Activated CD8-positive, alpha-beta memory T cell treated with anti-CD3 and anti-CD28 coated beads for 4 hours (primary cell): Measurements from ENCODE around the gene PSAT1.

ENCODE experiments used
- DNase-seq, 2 donors: peaks; one replicate each; pipeline ENCODE4 v3.0.0-alpha.2; 2020; ENCODE audit warnings: low read depth in 2 of 2

Gene PSAT1

DNA sequence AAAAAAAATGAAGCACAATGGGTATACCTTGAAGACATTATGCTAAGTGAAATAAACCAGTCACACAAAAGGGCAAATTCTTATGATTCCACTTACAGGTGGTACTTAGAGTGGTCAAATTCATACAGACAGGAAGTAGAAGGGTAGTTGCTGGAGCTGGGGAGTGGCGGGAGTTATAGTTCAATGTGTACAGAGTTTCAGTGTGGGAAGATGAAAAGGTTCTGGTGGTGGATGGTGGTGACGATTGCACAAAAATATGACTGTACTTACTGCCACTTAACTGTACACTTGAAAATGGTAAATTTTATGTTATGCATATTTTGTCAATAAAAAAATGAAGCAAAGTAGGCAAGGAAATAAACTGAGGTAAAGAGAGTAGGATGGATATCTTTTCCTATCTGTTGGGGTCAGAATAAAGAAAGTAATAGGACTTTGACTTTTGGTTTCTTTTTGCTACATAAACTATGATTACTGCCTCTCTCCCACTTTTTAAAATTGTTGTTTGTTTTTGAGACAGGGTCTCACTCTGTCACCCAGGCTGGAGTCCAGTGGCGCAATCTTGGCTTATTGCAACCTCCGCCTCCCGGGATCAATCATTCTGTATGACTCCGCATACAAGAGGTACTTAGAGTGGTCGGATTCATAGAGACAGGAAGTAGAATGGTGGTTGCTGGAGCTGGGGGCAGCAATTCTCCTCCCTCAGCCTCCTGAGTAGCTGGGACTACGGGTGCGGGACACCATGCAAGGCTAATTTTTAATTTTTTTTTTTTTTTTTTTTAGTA is 4.0 kb upstream of the PSAT1 start:
- no peak for DNase-seq

DNA sequence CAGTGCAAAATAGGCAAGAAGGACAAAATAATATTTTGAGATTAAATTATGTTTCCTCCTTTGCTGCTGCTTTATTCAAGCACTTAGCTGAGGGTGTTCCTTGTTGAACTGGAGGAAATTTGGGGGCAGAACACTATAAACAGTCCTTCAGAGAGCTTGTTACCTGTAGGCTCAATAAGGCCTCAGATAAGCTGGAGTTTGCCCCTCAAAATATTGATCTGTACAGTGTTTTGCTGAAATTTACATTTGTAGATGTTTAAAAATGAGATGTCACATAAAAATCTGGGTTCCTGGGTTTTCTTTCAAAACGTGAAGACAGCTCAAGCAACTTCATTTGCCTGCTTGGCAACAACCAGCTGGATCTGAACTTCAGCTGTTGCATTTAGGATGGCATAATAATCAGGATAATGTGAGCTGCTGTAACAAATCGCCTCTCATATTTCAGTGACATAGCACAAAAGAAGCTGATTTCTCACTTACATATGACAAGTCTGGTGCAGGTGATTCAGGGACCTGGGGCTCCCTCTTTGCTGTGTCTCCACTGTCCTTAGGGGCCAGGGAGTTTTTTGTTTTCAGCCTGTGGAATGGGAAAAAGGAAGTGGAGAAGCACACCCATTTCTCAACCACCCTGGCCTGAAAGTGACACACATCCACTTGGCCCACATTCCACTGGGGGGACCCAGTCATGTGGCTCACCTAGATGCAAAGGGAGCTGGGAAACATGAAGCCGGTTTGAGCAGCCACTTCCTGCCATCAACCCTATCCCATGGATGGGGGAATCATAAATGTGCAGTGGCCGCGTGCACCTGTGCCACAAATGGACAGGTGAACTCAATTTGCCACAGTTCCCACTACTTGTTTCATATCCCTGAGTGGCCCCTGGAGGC is 2.4 kb upstream of the PSAT1 start:
- no peak for DNase-seq

DNA sequence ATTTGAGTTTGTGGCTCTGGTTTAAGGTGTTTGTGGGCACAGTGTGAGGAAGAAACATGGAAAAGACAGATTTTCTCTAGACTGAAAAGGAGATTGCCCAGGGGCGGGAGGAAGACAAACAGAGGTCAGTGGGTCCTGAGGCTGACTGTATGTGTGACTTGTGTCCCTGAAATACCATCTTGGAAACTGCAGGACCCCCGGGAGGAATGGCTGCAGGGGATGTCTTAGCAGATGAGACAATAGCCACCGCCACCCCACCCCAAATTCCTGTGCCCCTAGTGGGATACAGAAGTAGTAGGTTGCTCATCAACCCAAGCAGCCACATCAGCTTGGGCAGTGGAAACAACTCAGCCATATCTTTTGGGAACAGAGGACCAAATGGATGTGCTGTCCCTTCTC is 1.7 kb upstream of the PSAT1 start:
- DNase-seq = no peak

DNA sequence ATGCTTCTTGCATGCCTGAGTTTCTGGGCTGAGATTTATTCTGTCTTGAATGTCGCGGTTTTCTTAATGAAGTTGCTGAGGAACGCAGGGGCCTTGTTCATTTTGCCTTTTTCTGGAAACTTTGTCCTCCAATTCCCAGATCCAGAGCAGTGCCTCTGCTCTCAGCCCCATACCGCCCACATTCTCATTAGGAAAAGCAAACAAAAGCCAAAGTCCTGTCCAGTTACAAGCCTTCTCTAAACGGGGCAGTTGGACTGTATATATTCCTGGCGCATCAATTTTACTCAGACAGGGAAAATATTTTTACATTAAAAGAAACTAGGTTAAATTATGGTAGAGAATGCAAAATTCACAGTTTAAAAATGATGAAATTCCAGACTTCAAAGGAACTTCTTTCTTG is 1.2 kb upstream of the PSAT1 start:
- DNase-seq = no peak

DNA sequence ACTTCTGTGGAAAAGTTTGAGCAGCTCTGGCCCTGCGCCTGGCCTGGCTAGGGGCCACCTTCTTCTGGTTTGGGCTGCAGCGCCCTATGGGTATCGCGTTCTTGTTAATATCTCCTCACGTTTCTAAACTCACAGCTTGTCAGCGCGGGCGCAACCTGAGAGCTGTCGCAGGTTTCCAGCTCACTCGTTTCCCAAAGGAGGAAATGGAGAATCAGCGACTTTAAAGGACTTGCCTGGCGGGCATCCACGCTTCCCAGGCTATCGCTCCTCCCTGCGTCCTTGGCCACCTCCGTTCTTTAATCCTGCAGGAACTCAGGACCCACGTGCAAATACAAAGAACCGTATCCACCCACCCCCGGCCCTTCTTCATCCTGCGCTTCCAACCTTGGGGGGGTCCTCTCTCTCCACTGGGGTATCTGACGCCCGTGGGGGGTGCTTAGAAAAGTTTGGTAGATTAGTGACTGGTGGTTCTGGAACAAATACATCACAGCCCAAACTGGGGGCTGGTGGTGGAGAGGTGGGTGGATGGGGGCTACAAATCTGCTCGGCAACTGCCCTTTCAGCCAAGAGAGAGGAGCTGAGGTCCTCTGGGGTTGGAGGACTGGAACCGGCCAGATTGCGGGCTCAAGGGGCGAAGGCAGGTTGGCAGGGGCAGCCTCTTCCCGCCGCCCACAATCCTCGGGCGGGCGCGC is 578 bp upstream of the PSAT1 start:
- DNase-seq = peak in 1 of 2 donors; percentile 22

DNA sequence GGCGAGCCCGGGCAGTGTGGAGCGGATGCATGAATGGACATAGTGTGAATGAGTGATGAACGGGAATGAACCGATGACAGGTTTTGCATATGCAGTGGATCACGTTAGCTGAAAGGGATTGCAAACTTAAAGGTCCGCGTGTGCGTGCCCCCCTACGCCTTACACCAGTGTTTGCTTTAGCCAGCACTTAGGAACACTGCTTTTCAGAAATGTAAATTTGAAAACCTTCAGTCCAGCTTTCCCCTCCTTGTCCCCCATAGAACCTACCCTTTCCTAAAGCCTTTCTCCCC is 692 bp downstream of the PSAT1 start:
- no peak for DNase-seq

DNA sequence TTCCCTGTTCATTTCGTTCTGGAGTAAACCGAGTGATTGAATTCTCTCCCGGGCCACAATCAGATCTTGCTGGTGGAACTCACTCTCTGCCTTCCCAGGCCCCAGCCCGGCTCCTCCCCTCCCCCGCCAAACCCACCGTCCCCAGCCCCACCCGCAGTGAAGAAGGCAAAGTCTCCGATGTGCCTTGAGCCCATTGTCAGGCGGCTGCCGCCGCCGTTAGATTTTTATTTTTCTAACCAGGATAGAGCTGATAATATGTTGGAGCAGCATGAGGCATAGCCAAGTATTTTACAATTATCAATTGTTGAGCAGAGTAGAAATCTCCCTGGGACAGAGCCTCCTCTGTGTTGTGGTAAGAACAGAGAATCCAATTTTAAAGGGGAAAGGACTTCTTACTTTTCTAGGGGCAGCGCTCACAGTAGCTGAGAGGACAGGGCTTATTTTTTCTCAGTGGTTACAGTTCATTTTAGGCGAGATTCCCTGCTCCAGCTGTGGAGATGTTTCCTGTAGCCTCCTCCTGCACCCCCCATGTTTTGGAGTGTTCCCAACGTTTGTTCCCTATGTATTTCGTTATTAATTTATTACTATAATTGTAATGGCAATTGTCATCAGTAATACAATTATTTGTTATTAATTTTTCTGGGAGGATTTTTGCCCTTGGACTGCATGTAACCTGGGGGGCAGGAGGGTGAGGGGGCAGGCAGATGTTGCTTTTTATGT is 1.3 kb downstream of the PSAT1 start:
- DNase-seq = no peak

DNA sequence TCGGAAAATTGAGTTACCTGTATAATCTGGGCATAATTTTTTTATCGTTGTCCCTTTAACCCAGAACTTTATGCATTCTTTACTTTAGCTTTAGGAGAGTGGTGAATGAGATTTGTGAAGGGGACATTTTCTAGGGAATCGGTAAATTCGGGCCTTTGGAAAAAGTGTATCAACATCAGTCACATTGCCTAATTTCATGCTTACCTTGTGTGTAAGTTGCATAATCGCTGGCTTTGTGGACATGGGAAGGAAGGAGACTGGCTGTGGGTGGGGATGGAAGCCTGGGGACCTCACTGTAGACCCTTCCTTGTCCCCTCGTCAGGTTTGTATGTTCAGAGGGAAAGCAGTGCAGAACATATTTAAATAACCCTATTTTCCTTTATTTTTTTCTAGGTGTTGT is 3.3 kb downstream of the PSAT1 start:
- no peak for DNase-seq

DNA sequence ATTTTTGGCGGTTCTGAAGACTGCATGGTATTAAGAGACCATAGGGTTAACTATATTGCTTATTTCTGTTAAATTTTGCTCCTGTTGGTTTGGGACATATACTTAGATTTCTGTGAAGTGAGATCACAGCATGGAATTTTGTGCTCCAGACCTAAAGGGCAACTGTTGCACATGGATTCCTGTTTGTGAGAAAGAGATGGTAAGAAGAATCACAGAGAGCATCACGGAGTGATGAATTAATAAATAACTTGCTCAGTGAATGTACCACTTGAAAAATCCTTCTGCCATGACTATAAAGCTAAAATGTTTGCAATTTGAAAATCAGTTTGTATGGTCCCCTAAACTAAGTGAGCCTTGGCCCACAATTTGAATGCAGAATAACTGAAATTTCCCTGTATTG is 4.5 kb downstream of the PSAT1 start:
- DNase-seq = no peak

DNA sequence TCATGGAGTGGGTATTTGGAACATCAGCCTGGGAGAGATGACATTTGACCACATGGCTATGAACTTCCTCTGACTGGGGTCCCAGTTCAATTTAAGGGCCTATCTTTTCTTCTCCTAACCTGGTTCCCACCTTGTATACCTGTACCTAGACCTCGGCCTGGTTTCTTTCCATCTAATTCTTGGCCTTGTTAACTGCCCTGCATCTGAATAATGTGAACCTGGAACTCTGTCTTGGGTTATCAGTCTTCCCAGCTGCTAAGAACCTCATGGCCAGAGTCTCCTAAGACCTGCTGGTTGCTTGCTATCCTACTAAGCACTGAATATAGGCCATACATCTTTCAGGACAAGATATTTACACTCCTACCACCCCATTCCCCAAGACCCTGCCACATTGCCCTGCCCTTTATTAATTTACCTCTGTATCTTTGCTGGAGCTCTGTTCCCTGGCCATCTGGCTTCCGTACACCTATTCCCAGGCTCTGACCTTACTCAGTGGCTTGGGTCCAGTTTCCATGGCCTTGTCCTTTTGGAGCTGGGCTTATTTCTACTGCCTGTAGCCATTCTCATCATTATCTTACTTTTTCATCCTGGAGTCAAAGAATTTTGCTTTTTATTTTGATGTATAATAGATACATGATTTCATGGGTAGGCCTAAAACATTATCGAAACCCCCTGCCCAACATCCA is 6.6 kb downstream of the PSAT1 start:
- DNase-seq = no peak

DNA sequence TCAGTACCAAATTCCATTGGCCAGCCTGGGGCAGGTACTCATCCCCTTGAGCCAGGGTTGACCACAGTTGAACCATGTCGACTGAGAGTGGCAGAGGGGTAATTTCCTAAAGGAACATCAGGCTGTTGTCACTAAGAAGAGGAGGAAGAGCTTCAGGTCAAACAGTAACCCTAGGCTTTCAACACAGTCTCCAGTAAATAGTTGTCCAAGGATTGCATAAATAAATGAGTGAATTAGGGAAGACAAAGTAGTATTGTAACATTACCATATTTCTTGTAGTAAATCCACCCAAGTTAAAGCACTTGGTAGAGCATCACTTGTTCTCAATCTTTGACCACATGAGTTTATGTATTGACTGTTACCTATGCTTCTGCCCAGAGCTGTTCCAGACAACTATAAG is 7.4 kb downstream of the PSAT1 start:
- DNase-seq = no peak

DNA sequence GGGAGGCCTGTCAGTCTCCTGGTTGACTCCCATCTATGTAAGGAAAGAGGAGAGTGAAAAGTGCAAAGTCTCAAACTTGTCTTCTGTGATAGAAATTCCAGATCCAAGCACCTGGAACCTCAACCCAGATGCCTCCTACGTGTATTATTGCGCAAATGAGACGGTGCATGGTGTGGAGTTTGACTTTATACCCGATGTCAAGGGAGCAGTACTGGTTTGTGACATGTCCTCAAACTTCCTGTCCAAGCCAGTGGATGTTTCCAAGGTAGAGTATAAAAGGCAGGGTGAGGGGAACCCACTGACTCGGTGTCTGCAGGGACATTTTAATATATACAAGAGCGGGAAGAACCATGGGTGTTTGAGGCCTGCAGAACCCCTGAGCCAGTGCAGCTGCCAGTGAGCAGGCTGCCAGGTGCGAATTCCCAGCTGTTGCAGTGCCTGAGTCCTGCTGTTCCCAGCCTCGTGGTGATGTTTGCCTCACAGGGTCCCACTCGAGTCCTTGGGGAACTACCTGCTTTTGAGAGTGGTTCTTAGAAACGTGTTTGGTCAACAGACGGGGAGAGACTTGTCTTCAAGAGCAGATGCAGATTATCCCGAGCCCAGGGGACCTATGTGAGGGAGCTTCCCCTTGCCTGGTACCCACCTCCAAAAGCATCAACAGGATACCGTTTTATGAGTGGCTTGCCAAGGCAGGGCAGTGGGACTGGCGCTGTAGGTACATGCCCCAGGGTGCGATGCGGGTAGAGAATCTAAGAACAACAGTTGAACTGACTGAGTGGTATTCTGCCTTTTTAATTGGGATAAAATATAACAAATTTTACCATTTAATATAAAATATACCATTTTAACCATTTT is 9.5 kb downstream of the PSAT1 start:
- DNase-seq = no peak

DNA sequence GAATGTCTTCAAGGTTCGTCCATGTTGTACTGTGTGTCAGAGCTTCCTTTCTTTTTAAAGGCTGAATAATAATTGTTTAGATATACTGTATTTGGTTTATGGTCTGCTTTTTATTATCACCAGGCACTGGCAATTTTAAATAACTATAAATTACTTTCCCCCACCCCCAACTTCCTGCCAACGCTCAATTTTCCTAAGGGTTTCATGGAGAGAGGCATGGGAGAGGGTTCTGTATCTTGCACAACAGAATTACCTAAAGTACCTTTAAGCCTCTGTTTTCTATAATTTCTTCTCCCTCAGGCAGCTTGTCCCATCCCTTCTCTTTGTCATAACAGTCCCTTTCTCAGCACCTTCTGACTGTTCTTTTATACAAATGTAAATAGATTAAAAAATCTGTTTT is 10.4 kb downstream of the PSAT1 start:
- no peak for DNase-seq

DNA sequence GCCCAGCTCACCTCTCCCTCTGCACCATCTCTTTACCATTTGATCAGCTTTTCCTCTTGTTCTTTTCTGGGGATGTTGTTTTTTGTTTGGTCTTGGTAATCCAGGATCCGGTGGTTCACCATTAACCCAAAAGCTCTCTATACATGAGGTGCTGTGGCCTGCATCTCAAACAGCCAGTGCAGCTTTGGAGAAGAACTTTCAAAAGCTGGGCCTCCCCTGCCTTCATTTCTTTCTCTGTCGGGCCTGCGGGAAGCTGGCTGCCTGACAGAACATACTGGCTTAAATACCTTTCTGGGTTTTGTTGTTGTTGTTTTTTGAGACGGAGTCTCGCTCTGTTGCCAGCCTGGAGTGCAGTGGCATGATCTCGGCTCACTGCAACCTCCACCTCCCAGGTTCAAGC is 12.1 kb downstream of the PSAT1 start:
- DNase-seq = no peak

DNA sequence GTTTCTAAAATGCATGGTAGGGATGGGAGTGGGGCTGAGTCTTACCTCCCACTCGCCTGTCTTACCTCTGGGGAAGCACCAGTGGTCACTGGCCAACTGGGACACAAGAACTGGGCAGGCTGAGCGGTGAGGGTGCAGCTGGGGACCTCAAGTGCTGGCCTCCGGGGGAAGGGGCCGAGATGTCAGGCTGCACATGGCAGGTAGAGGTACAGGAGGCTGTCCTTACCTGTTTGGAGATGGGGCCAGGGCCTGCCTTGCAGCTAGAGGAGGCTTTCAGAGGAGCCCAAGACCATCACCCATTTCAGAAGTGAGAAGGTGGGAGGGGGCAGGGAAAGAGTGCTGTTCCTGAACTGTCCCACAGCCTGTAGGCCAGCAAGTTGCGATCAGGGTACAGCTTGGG is 14.2 kb downstream of the PSAT1 start:
- DNase-seq = no peak

DNA sequence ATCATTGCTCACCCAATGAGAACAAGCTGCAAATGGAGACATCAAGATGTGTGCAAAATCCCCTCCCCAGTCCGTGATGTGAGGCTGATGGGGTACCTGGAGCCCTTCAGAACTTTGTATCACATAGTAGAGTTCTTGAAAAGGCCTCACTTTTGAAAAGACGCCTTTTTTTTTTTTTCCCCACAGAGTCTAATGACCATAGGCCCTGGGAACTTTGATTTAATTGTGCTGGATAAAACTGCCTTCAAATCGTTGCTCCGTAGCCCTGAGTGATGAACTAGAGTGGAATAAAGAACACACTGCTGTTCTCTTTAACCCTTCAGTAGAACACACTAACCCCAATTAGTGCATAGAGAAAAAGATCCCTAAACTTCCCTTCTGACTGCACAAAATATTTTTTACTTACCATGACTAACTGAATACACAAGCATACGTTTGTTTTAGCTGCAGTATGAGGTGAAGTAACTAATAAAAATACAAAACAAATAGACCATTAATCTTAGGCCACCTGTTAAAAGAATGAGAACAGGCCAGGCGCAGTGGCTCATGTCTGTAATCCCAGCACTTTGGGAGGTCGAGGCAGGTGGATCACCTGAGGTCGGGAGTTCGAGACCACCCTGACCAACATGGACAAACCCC is 15.1 kb downstream of the PSAT1 start:
- DNase-seq = no peak

DNA sequence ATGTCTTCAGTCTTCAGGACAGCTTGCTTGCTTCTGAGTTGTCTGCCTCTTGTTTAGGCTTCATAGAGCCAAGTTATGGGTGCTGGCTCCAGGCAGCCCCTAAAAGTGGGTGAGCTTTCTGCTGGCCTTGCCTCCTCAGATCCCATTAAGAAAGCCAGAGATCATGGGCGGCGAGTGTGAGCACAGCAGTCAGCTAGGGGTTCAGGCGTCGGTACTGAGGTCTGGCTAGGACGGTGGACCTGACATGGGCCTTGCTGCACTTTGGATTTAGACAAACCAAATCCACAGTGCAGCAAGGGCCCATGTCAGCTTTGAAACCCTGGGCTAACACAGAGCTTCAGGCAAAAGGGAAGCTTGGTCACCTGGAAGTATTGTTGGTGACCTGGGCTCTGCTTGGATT is 17.6 kb downstream of the PSAT1 start:
- DNase-seq = no peak

DNA sequence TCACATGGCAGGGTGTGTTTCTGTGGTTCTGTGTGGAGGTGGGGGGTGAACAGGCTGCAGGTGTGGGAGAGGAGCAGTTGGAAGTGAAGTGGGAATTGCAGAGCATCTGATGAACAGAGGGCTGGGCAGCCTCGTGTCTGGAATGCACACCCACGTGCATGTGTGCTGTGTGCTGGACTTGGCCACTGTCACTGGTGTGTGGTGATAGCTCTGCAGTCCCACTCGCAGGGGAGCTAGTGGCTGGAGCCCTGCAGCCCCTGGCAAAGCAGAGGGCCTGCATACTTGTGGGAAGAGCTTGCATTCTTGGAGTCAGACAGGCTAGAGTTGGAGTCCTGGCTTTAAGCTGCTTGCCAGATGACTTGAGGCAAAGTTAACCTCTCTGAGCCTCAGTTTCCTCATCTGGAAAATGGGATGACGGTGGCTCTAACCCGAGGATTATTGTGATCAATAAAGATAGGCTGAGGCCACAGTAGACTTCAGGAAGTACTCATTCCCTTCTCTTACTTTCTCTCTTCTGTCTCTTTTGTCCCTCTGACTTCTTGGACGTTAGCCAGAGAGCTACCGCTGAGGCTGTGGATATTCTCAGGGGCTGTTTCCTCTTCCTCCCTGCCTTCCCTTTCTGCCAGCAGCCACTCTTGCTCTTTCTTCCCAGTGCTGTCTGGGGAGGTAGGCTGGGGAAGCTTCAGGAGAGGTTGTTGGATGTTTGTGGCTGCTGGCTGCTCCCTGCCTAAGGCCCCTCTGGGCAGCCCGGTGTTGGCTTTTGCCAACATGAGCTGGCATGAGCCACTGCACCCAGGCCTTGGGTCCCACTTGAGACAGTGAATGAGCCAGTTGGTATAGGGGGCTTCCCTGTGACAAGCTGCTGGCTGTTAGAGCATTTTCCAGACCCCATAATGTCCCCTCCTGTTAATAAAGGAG is 18.3 kb downstream of the PSAT1 start:
- DNase-seq = no peak
